ENCODE results near the gene MRPS6. TPM values are rescaled to one million over a fixed set of nuclear protein-coding genes. Genes with fewer than 3 reads are reported as not detected.

MRPS6 gene
- total and polyA plus RNA-seq, 2 donors = 21.3 to 81.8 TPM

GRCh38 chr21:34131586-34131985, 58.2 kb downstream of the MRPS6 start:
- WGBS = 92% methylated on average over 4 of the region's 4 CpGs
- Histone ChIP-seq H3K4me1 (ENCODE audit: control insufficient read depth in 2 of 2, insufficient read depth in 2 of 2, low read length in 2 of 2) (peaks cover 40 to 52% of the 10 kb centered on the region in 2 donors), H3K9me3 (ENCODE audit: control insufficient read depth in 2 of 2, insufficient read depth in 1 of 2, low read length in 1 of 2) (no peaks in the 10 kb centered on the region), H3K4me3 (ENCODE audit: low read length in 2 of 2) (no peak overlapping the region), H3K27ac (ENCODE audit: low read depth in 1 of 2, low read length in 1 of 2) (peak overlapping the region; percentile 68 to 97), H3K27me3 (ENCODE audit: control insufficient read depth in 2 of 2, insufficient read depth in 1 of 2, low read length in 1 of 2) (no peaks in the 10 kb centered on the region), H3K36me3 (ENCODE audit: control insufficient read depth in 2 of 2, insufficient read depth in 2 of 2, low read length in 1 of 2) (peaks cover under 1 to 7% of the 10 kb centered on the region in 2 donors)
- DNase-seq (ENCODE audit: low read depth in 6 of 9, low spot score in 9 of 9) = no peak

GRCh38 chr21:34132202-34132601, 58.8 kb downstream of the MRPS6 start:
- peak overlapping the region in 1 of 2 donors; percentile 68 for H3K27ac ChIP-seq (ENCODE audit: low read depth in 1 of 2, low read length in 1 of 2)
- peaks cover 40 to 52% of the 10 kb centered on the region in 2 donors for H3K4me1 ChIP-seq (ENCODE audit: control insufficient read depth in 2 of 2, insufficient read depth in 2 of 2, low read length in 2 of 2)
- no peak for DNase-seq (ENCODE audit: low read depth in 6 of 9, low spot score in 9 of 9)
- H3K9me3 ChIP-seq (ENCODE audit: control insufficient read depth in 2 of 2, insufficient read depth in 1 of 2, low read length in 1 of 2) = no peaks in the 10 kb centered on the region
- H3K36me3 ChIP-seq (ENCODE audit: control insufficient read depth in 2 of 2, insufficient read depth in 2 of 2, low read length in 1 of 2) = peaks cover 0 to 7% of the 10 kb centered on the region in 2 donors
- WGBS = 92% methylated on average over 13 of the region's 13 CpGs
- H3K4me3 ChIP-seq (ENCODE audit: low read length in 2 of 2) = no peak overlapping the region
- no peaks in the 10 kb centered on the region for H3K27me3 ChIP-seq (ENCODE audit: control insufficient read depth in 2 of 2, insufficient read depth in 1 of 2, low read length in 1 of 2)

- DNase-seq (ENCODE audit: low read depth in 6 of 9, low spot score in 9 of 9) = peak in 1 of 9 donors; percentile 23
- WGBS = 62% methylated on average over 4 of the region's 4 CpGs
- Histone ChIP-seq H3K4me3 (ENCODE audit: low read length in 2 of 2) (no peak overlapping the region), H3K27ac (ENCODE audit: low read depth in 1 of 2, low read length in 1 of 2) (peak overlapping the region; percentile 56 to 68), H3K4me1 (ENCODE audit: control insufficient read depth in 2 of 2, insufficient read depth in 2 of 2, low read length in 2 of 2) (peaks cover 40 to 52% of the 10 kb centered on the region in 2 donors), H3K36me3 (ENCODE audit: control insufficient read depth in 2 of 2, insufficient read depth in 2 of 2, low read length in 1 of 2) (peaks cover 0 to 4% of the 10 kb centered on the region in 2 donors), H3K9me3 (ENCODE audit: control insufficient read depth in 2 of 2, insufficient read depth in 1 of 2, low read length in 1 of 2) (no peaks in the 10 kb centered on the region), H3K27me3 (ENCODE audit: control insufficient read depth in 2 of 2, insufficient read depth in 1 of 2, low read length in 1 of 2) (no peaks in the 10 kb centered on the region)
Measured at GRCh38 chr21:34132926-34133325, 59.5 kb downstream of the MRPS6 start.

GRCh38 chr21:34133392-34133791, 60.0 kb downstream of the MRPS6 start:
- Histone ChIP-seq H3K4me1 (ENCODE audit: control insufficient read depth in 2 of 2, insufficient read depth in 2 of 2, low read length in 2 of 2) (peaks cover 40 to 52% of the 10 kb centered on the region in 2 donors), H3K27ac (ENCODE audit: low read depth in 1 of 2, low read length in 1 of 2) (peak overlapping the region; percentile 56 to 67), H3K4me3 (ENCODE audit: low read length in 2 of 2) (no peak overlapping the region), H3K36me3 (ENCODE audit: control insufficient read depth in 2 of 2, insufficient read depth in 2 of 2, low read length in 1 of 2) (peaks cover 0 to 4% of the 10 kb centered on the region in 2 donors), H3K27me3 (ENCODE audit: control insufficient read depth in 2 of 2, insufficient read depth in 1 of 2, low read length in 1 of 2) (no peaks in the 10 kb centered on the region), H3K9me3 (ENCODE audit: control insufficient read depth in 2 of 2, insufficient read depth in 1 of 2, low read length in 1 of 2) (no peaks in the 10 kb centered on the region)
- DNase-seq (ENCODE audit: low read depth in 6 of 9, low spot score in 9 of 9) = no peak
- WGBS = 100% methylated on average over 1 of the region's 1 CpG

GRCh38 chr21:34133802-34134201, 60.4 kb downstream of the MRPS6 start:
- H3K9me3 ChIP-seq (ENCODE audit: control insufficient read depth in 2 of 2, insufficient read depth in 1 of 2, low read length in 1 of 2) = no peaks in the 10 kb centered on the region
- peaks cover 37 to 50% of the 10 kb centered on the region in 2 donors for H3K4me1 ChIP-seq (ENCODE audit: control insufficient read depth in 2 of 2, insufficient read depth in 2 of 2, low read length in 2 of 2)
- no peaks in the 10 kb centered on the region for H3K27me3 ChIP-seq (ENCODE audit: control insufficient read depth in 2 of 2, insufficient read depth in 1 of 2, low read length in 1 of 2)
- H3K36me3 ChIP-seq (ENCODE audit: control insufficient read depth in 2 of 2, insufficient read depth in 2 of 2, low read length in 1 of 2) = peaks cover 0 to 4% of the 10 kb centered on the region in 2 donors
- WGBS = 97% methylated on average over 2 of the region's 2 CpGs
- no peak overlapping the region for H3K4me3 ChIP-seq (ENCODE audit: low read length in 2 of 2)
- no peak for DNase-seq (ENCODE audit: low read depth in 6 of 9, low spot score in 9 of 9)
- no peak overlapping the region for H3K27ac ChIP-seq (ENCODE audit: low read depth in 1 of 2, low read length in 1 of 2)

- peaks cover 0 to 3% of the 10 kb centered on the region in 2 donors for H3K9me3 ChIP-seq (ENCODE audit: control insufficient read depth in 2 of 2, insufficient read depth in 1 of 2, low read length in 1 of 2)
- peaks cover 0 to 4% of the 10 kb centered on the region in 2 donors for H3K36me3 ChIP-seq (ENCODE audit: control insufficient read depth in 2 of 2, insufficient read depth in 2 of 2, low read length in 1 of 2)
- DNase-seq (ENCODE audit: low read depth in 6 of 9, low spot score in 9 of 9) = no peak
- 99% methylated on average over 5 of the region's 5 CpGs for WGBS
- H3K27ac ChIP-seq (ENCODE audit: low read depth in 1 of 2, low read length in 1 of 2) = no peak overlapping the region
- no peak overlapping the region for H3K4me3 ChIP-seq (ENCODE audit: low read length in 2 of 2)
- no peaks in the 10 kb centered on the region for H3K27me3 ChIP-seq (ENCODE audit: control insufficient read depth in 2 of 2, insufficient read depth in 1 of 2, low read length in 1 of 2)
- peaks cover 27 to 34% of the 10 kb centered on the region in 2 donors for H3K4me1 ChIP-seq (ENCODE audit: control insufficient read depth in 2 of 2, insufficient read depth in 2 of 2, low read length in 2 of 2)
Measured at GRCh38 chr21:34135330-34135729, 62.0 kb downstream of the MRPS6 start.

- no peak overlapping the region for H3K27ac ChIP-seq (ENCODE audit: low read depth in 1 of 2, low read length in 1 of 2)
- peaks cover 9 to 16% of the 10 kb centered on the region in 2 donors for H3K36me3 ChIP-seq (ENCODE audit: control insufficient read depth in 2 of 2, insufficient read depth in 2 of 2, low read length in 1 of 2)
- H3K9me3 ChIP-seq (ENCODE audit: control insufficient read depth in 2 of 2, insufficient read depth in 1 of 2, low read length in 1 of 2) = peaks cover 1 to 18% of the 10 kb centered on the region in 2 donors
- DNase-seq (ENCODE audit: low read depth in 6 of 9, low spot score in 9 of 9) = no peak
- no peaks in the 10 kb centered on the region for H3K4me1 ChIP-seq (ENCODE audit: control insufficient read depth in 2 of 2, insufficient read depth in 2 of 2, low read length in 2 of 2)
- H3K4me3 ChIP-seq (ENCODE audit: low read length in 2 of 2) = no peak overlapping the region
- 98% methylated on average over 4 of the region's 4 CpGs for WGBS
- no peaks in the 10 kb centered on the region for H3K27me3 ChIP-seq (ENCODE audit: control insufficient read depth in 2 of 2, insufficient read depth in 1 of 2, low read length in 1 of 2)
Measured at GRCh38 chr21:34141373-34141772, 68.0 kb downstream of the MRPS6 start.

- WGBS = 97% methylated on average over 13 of the region's 13 CpGs
- Histone ChIP-seq H3K27me3 (ENCODE audit: control insufficient read depth in 2 of 2, insufficient read depth in 1 of 2, low read length in 1 of 2) (no peaks in the 10 kb centered on the region), H3K36me3 (ENCODE audit: control insufficient read depth in 2 of 2, insufficient read depth in 2 of 2, low read length in 1 of 2) (peaks cover 9 to 16% of the 10 kb centered on the region in 2 donors), H3K4me1 (ENCODE audit: control insufficient read depth in 2 of 2, insufficient read depth in 2 of 2, low read length in 2 of 2) (peaks cover 0 to 3% of the 10 kb centered on the region in 2 donors), H3K9me3 (ENCODE audit: control insufficient read depth in 2 of 2, insufficient read depth in 1 of 2, low read length in 1 of 2) (peaks cover 1 to 18% of the 10 kb centered on the region in 2 donors), H3K27ac (ENCODE audit: low read depth in 1 of 2, low read length in 1 of 2) (no peak overlapping the region), H3K4me3 (ENCODE audit: low read length in 2 of 2) (no peak overlapping the region)
- no peak for DNase-seq (ENCODE audit: low read depth in 6 of 9, low spot score in 9 of 9)
Measured at GRCh38 chr21:34143685-34144182, 70.4 kb downstream of the MRPS6 start.

GRCh38 chr21:34144224-34144623, 70.8 kb downstream of the MRPS6 start:
- H3K27me3 ChIP-seq (ENCODE audit: control insufficient read depth in 2 of 2, insufficient read depth in 1 of 2, low read length in 1 of 2) = no peaks in the 10 kb centered on the region
- H3K36me3 ChIP-seq (ENCODE audit: control insufficient read depth in 2 of 2, insufficient read depth in 2 of 2, low read length in 1 of 2) = peaks cover 9 to 16% of the 10 kb centered on the region in 2 donors
- peaks cover 0 to 3% of the 10 kb centered on the region in 2 donors for H3K4me1 ChIP-seq (ENCODE audit: control insufficient read depth in 2 of 2, insufficient read depth in 2 of 2, low read length in 2 of 2)
- no peak for DNase-seq (ENCODE audit: low read depth in 6 of 9, low spot score in 9 of 9)
- peaks cover 1 to 18% of the 10 kb centered on the region in 2 donors for H3K9me3 ChIP-seq (ENCODE audit: control insufficient read depth in 2 of 2, insufficient read depth in 1 of 2, low read length in 1 of 2)
- WGBS = 98% methylated on average over 6 of the region's 6 CpGs
- H3K4me3 ChIP-seq (ENCODE audit: low read length in 2 of 2) = no peak overlapping the region
- H3K27ac ChIP-seq (ENCODE audit: low read depth in 1 of 2, low read length in 1 of 2) = no peak overlapping the region

Measured in thymus (tissue), 11 donors.